NCI-H2227 treated with DMSO at 0.1 percent for 48 hours (cell line): Measurements from ENCODE around the gene MFAP4.

Experiments
- DNase-seq: peaks from one replicate; lab custom pipeline; 2025; lab: John Stamatoyannopoulos, UW

The MFAP4 gene

DNA sequence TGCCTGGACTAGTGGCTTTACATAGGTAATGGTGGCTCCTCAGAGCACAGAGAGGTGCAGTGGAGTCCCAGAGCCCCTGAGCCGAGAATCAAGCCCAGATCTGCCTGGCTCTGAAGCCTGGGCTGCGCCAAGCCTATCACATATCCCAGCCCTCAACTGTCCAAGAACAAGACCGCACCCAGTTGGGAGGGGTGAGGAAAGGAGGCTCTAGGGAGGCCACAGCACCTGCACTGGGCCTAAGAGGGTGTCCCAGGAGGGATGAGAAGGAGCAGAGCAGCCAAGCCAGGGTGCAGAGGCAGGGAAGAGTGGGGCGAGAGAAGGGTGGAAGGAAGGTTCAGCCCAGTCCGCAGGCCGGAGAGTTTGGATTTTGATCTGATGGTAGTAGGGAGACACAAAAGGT, 23.1 kb upstream of the MFAP4 start:
- DNase-seq: no peak

DNA sequence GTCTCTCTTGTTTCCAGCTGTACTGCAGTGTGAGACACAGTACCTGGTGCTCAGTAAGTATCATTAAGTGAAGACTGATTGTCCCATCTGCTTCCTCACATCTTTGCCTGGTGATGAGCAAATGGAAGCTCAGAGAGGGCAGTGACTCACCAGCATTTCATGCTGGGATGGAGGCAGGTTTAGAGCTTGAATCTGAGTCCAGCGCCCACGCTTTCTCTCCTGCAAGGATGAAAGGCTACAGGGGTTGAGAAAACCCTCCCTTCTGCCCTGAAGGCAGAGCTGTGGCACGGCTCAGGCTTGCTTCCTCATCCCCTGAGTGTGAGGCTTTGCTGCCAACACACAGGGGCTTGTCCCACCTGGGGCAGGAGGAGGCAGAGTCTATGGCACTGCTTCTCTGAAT, 22.5 kb upstream of the MFAP4 start:
- no peak for DNase-seq

DNA sequence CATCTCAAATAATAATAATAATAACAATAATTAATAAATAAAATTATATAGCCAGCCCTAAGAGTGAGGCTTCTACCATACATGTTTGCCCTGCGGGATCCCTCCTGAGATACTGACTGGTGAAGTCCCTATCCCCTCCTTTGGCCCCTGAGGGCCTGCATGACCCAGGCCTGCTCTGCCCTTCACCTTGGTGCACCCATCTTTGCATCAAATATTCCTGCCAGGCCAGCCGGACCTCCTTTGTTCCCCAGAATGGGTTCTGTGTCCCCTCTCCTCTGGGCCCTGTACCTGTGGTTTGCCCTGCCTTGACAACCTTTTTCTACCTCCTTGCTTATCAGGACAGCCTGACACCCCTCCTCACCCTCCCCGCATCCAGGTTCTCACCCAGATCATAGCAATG, 22.1 kb upstream of the MFAP4 start:
- no peak for DNase-seq

DNA sequence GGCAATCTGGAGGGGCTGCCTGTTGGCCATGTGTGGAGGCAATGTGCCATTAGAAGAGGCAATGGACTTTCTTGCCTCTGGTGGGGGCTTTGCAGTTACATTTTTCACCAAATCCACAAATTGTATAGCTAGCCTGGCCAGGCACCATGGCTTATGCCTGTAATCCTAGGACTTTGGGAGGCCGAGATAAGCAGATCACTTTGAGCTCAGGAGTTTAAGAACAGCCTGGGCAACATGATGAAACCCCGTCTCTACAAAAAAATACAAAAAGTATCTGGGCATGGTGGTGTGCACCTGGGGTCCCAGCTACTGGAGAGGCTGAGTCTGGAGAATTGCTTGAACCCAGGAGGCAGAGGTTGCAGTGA, 21.3 kb upstream of the MFAP4 start:
- DNase-seq: no peak

DNA sequence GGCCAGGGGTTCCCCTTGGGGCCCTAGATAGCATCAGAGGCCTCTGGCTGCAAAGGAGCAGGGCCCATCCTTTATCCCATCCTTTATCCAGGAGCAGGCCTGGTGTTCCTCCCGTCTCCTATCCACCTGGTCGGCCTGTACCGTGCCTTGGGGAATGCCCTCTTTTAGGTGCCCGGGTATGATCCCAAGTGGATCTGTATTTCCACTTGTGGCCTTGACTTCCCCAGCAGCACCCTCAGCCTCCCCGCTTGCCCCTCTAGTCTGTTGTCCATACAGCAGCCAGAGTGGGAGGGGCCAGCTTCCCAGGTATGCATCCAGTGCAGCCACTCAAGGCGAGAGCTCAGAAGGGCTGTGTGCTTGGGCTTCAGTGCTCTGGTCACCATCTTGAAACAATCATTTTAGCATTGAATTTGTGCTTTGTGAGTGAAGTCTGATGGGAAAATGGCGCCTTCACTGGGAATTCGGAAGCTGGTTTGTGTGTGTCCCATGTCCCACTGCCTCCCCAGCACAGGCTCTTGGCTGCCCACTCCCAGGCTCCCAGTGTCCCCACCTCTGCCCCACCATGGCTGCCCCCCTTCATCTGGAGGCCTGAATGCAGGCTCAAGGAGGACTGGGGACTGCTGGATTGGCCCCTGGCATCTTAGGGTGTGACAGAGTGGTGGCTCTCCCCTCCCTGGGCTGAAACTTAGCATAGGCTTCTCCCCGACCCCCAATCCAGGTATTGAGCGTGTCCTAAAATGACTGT, 20.8 kb upstream of the MFAP4 start:
- DNase-seq: no peak

DNA sequence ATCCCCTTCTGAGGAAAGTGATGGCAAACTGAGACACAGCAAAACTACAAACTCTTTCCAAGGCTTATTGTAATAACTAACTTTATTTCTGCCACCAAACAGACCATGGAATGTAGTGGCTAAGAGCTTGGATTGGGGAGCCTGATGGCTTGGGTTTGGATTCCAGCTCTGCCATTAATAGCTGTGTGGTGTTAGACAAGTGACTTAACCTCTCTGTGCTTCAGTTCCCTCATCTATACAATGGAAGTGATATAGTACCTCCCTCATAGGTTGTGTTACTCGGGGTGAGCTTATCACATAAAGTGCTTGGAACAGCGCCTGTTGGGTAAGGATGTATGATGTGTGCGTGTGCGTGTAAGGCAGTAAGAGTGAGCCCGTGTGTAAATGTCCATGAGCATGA, 18.1 kb upstream of the MFAP4 start:
- DNase-seq: no peak

DNA sequence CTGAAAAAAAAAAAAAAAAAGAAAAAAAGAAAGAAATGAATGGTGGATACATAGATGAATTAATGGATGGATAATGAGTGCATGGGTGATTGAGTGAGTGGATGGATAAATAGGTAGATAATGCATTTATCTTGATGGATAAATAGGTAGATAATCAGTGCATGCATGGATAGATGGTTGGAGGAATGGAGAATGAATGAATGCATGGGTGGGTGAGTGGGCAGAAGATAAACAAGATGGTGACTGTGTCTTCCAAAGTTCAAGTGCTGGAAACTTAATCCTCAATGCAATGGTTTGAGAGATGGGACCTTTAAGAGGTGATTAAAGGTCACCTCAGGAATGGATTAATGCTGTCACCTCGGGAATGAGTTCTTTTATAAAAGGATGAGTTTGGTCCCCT, 17.3 kb upstream of the MFAP4 start:
- DNase-seq: no peak

DNA sequence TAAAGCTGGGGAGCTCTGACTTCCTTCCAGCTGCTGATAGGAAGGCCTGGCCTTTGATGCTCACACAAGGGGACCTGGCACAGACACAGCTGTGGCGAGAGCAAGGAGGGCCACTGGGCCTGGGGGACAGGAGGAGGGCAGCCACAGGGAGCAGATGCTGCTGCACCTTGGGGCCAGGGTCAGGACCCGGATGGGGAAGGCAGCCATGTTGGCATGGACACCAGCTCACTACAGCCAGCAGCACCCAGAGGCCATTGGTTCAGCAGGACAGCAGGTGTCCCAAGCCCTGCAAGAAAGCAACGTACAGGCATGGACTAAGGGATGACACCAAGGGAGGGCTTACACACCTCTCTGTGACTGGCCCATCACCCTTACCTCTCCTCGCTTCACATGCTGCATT, 16.0 kb upstream of the MFAP4 start:
- DNase-seq: no peak

DNA sequence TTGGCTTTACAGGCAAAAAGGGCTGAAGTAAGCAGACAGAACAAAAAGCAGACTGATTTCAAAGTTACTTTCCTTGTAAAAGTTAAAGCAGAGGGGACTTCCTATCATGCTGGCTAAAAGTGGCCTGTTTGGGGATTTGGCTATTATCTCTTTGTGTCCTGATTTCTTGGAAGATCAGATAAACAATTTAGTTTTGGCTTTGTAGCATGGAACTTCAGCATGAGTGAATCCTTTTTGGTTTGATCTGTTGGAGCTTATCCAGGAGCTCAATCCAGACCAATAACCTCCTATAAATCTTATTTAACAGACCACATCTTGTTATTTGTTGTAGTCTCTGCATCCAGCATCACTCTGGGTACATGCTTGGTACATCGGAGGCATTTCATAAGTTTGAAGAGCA, 15.2 kb upstream of the MFAP4 start:
- no peak for DNase-seq

DNA sequence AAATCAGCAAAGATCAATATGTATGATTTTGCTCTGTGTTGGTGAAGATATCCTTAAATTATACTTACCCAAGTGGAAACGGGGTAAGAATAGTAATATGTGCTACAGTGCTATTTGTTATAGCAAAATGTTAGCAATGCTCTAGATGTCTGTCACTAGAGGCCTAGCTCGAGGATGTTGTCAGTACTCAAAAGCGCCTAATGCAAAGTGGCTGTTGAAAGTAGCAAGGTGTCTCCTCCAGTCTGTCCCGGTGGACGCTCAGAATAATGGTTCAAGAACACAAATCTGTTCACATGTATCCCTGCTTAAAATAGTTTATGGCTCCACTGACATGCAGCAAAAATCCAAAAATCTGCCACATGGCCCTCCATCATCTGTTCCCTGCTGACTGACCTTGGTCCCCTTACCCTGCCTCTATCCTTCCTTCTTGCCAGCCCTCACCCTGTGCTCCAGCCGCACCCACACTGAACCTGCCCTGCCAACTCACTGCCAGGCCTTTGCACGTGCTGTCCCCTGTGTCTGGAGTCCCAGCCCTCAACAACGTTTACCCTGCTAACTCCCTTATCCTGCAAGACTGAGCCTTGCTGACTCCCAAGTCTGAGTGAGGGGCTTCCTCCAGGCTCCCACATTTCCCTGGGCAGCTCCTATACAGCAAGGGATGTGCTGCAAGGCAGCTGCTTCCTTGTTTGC, 14.5 kb upstream of the MFAP4 start:
- no peak for DNase-seq

DNA sequence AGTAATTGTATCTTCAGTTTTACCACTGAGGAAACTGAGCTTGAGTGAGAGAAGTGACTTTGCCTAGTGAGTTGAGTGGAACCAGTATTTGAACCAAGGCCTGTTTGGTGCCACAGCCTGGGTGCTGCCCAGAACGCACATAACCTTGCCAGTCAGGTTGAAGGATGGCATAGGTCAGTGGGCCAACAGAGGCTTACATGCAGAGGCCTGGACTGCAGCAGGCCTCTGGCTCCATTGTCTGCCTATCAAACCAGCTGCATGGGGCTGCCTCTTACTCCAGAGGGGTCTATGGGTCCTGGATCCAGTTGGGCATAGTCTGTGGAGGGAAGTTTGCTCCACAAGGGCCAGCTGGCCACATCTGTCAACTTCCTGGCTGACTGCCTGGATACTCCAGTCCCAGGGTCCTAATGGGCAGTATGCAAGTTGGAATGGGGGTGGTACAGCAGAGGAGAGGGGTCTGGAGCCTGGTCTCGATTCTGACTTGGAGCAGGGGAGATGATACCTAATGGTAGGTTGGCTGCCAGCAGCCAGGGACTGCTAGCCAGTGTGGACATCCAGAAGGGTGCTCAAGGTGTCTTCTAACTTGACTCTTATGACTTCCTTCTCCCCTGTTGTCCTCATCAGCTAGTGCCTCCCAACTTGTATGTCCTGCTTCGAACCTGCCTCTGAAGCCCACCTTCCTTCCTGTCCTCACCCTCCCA, 12.9 kb upstream of the MFAP4 start:
- no peak for DNase-seq

DNA sequence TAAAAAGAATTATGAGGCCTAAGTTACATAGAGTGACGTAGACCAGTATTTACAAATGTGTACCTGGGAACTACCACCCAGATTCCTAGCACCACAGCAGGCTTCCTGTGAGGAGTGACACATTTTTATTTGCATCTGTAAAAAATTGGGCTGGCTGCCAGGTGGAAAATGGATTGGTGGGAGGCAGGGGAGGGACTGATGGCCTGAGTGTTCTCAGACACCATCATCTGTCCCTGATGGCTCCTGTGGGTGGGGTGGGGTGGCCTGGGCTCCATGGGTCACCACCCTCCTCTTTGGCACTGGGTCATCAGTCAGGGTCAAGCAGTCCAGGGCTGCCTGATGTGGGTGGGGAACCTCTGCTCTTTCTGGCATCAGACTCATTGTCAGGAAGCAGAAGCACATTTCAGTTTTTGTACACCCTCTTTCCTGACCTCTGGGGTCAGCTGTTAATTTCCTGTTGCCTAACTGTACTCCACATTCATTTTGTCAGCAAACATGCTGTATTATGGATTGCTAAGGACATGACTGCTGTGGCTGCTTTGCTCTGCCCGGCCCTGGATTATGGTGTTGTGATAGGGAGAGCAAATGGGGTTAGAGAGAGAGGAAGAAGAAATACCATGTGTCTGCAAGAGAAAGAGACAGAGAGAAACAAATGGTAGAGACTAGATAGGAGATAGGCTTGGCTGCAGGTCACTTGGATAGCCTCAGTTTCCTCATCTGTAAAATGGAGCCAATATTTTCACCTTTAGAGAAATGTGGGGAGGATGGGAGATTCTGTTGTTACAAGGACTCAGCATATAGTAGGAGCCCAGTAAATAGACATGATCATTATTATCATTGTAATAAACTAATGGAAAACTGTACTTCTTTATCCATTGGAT, 11.6 kb upstream of the MFAP4 start:
- no peak for DNase-seq

DNA sequence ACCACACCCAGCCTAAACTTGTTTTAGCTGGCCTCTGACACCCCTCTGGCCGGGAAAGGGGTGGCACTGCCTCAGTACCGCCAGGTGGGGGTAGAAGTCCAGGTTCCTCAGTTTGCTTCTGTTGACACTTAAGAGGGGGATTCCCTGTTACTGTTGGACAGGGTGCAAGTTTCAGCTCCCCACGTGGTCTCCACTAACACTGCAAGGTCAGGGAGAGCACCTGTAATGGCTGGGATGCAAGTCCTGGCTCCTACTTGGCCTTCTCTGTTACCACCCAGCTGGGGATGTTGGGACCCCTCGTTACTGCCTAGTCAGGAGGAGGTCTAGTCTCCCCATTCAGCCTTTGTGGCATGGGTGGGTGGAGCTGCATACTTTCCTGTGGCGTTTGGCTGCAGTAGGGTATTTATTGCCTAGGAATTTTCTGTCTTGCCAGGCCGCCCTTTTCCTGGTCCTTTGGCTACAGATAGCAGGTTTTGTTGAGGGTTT, 10.6 kb upstream of the MFAP4 start:
- no peak for DNase-seq

DNA sequence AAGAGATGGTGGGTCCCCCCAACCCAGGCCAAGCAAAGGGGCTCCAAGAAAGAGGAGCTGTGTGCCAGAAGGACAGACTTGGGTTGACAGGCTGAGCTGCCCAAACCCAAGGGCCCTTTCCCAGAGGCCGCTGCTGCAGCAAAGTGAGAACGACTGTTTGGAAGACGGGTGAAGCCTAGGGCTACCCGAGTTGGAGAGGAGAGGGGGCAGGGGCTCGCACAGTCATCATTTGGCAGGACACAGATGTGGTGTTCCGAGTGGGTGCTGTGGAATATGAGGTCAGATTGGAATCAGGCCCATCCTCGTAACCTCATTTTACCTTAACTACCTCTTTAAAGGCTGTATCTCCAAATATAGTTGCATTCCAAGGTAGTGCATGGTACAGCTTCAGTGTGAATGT, 5.3 kb upstream of the MFAP4 start:
- DNase-seq: no peak

DNA sequence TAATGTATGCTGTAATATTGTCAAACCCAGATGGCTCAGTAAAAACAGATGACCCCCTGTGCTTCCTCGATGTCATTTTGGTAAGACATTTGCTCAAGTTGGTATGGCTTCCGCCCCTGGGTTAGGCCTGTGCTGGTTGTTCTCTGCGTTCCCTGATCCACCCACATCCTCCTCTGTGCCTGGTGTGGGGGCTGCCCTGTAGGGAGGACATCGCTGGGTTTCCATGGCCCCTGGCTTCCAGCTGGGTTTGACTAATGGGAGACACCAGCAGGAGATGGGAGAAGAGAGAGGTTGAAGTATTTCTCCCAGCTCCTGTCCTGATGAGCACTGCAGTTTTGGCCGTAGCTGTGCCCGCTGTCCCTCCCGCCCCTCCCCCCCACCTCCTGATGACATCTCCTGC, 4.4 kb upstream of the MFAP4 start:
- DNase-seq: no peak

DNA sequence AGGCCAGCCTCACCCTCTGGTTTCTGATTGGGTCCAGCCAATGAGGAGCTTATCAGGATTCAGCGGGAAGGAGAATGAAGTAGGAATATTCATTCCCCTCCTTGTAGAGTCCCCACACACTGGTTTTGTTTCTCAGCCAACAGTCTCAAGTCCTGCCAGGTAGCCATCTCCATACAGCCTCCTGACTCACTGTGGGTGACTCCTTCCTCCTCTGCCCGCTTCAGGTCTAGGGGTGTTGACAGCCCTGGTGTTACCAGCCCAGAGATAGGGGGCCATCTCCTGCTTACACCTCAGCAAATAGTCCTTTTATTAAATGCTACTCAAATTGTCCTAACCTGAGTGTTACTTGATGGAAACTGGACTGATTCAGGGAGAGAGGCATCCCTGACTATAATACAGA, 4.0 kb upstream of the MFAP4 start:
- DNase-seq: no peak

DNA sequence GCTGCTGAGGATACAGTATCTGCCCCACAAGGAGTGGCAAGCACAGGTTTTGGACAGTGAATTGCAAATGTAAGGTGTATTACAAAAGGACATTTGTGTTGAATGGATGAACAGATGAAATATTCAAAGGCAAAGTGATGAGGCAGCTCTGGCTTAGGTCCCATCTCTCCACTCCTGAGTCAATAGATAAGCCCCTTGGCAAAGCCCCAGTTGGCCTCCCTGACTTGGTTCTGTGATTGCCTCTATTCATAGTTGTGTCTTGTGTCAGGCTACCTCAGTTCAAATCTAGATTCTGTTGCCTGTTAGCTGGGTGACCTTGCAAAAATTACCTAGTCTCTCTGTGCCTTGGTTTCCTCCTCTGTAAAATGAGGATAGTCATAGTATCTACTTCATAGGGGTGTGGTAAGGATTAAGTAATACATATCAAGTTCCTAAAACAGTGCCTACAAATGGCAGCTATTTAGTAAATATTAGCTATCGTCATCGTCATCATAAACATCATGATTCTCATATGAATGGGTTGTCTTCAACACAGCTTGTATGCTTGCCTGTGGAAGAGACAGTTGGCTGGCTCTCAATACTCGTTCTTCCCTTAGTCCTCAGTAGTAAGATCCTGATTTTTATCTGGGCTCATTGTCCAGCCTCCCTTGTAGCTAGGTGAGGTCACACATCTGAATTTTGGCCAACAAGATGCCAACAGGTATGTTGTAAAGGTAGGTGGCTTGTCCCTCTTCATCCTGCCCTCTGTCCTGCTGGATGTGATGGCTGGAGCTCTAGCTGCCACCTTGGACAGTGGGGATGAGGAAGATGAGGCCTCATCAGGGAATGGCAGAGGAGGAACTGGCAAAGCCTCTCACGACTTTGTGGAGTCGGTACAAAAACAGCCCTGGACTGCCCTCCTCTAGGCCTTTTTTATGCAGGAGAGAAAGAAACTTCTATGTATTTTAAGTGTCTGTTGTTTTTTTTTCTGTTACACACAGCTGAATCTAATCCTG, 2.1 kb upstream of the MFAP4 start:
- DNase-seq: no peak

DNA sequence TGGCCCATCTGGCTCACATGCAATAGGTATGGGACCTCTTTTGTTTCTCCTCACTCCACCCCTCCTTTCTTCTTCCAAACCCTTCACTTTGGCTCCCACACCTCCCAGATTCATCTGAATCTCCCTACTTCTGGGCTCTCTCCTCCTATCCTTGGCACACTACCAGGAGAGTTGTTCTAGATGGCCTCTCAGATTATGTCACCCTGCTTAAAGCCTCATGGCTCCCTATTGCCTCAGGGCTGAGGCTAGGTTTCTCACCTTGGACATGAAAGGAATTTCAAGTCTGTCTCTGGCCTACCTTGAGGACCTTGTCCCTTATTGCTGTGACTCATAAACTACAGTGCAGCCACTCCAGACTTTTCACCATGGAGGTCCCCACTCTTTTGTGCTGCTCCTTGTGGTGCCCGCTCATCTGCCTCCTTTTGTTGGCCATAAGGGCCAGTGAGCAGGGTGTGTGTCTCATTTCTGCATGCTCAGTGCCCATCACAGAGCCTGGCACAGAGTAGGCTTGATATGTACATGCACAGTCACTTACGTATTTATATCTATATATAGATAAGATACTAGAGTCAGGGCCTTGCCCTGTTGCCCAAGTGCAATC, 1.0 kb upstream of the MFAP4 start:
- no peak for DNase-seq

DNA sequence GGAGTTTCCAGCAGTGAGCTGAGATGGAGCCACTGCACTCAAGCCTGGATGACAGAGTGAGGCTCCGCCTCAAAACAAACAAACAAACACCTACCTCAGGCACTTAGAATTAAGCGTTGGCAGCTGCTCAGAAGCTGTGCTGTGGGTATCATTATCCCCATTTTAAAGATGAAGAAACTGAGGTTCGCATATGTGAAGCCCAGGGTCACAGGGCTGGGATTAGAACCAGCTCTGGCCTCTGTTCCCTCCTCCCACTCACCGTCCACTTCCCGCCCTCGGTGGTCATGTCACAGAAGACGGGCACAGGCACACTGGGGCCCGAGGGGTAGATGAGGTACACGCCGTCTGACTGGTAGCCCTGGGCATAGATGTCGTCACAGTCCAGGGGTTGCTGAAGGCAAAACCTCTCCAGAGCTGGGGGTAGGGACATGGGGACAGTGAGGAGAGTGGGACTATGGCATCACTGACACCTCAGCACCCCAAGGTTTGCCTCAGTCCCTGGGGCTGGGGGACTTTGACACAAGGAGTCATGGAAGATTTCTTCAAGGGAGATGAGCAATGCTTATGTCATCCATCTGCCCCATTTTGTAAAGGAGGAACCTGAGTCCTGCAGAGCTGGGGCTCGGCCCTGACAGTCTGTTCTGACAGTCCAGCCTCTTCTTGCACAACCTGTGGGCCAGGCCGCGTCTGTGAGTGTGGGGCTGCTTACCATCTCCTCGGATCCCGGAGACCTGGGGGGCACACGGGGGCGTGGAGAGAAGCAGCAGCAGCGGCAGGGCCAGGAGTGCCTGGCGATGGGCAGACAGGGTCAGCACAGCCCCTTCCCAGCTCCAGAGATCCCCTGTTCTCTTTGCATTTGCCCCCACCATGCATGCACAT, 700 bp downstream of the MFAP4 start:
- DNase-seq: no peak
